ENCODE results near the gene AP1AR. TPM values are rescaled to one million over a fixed set of nuclear protein-coding genes. Genes with fewer than 3 reads are reported as not detected.

AP1AR gene
- total and polyA plus RNA-seq, 9 donors = 10.5 to 14.0 (median 11.5) TPM

DNA sequence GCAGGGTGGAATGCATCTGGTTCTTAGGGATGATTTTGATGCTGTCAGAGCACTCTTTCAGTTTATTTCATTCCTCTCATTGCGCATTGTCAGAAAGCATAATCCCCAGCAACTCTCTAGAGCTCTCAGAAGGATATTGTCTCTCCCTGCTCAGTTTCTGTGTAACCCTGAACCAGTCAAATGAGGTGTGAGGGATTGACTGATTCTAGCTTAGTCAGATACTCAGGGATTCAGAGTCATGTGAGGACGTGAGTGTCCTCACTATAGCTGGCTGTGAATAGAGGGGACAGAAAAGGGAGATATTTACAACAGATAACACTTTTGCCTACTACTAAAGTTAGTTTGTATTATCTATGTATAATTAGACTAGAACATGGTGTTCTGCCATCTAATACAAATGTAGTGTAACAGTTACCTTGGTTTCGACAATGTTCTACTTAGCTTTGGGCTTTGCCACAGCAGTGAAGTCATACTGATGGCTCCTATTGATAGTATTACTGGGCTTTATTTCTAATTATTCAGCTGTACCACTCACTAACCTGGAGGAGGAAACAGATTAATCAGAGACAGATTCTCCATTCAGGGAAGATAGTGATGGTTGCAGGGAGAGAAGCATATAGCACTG lies 19.5 kb downstream of the AP1AR start:
- Histone ChIP-seq H3K4me3 (ENCODE audit: low read length) (no peak overlapping the region), H3K27ac (ENCODE audit: low read length) (no peak overlapping the region), H3K27me3 (ENCODE audit: control insufficient read depth, insufficient read depth, low read length) (no peaks in the 10 kb centered on the region), H3K9me3 (replicated peaks; ENCODE audit: control insufficient read depth, low read depth, low read length) (no peaks in the 10 kb centered on the region), H3K4me1 (ENCODE audit: control insufficient read depth, insufficient read depth, low read length) (no peaks in the 10 kb centered on the region), H3K36me3 (ENCODE audit: control insufficient read depth, insufficient read depth, low read length) (no peaks in the 10 kb centered on the region)
- DNase-seq = no peak
- no CpG with 5 or more reads among the region's 3 CpGs for WGBS (ENCODE audit: insufficient coverage)

DNA sequence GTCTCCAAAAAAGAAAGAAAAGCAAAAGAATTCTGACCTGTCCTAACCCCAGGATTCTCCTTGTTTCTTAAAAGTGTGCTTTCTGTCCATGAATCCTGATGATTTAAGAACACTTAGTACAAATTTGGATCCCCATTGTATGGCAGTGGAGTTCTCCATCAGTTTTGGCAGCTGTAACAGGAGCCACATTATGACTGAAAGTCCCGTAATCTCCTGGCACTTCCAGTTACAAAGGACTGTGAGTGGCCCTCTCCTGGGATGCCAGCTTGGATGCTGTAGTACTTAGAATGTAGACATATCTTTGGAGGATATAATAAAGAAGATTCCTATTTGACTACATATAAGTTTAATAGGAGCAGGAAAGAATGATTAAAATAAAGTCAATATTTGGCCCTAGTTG lies 20.6 kb downstream of the AP1AR start:
- no peaks in the 10 kb centered on the region for H3K4me1 ChIP-seq (ENCODE audit: control insufficient read depth, insufficient read depth, low read length)
- no peaks in the 10 kb centered on the region for H3K9me3 ChIP-seq (replicated peaks; ENCODE audit: control insufficient read depth, low read depth, low read length)
- H3K27ac ChIP-seq (ENCODE audit: low read length) = no peak overlapping the region
- WGBS (ENCODE audit: insufficient coverage) = no CpG with 5 or more reads among the region's 1 CpG
- H3K36me3 ChIP-seq (ENCODE audit: control insufficient read depth, insufficient read depth, low read length) = no peaks in the 10 kb centered on the region
- no peak for DNase-seq
- no peak overlapping the region for H3K4me3 ChIP-seq (ENCODE audit: low read length)
- H3K27me3 ChIP-seq (ENCODE audit: control insufficient read depth, insufficient read depth, low read length) = no peaks in the 10 kb centered on the region

DNA sequence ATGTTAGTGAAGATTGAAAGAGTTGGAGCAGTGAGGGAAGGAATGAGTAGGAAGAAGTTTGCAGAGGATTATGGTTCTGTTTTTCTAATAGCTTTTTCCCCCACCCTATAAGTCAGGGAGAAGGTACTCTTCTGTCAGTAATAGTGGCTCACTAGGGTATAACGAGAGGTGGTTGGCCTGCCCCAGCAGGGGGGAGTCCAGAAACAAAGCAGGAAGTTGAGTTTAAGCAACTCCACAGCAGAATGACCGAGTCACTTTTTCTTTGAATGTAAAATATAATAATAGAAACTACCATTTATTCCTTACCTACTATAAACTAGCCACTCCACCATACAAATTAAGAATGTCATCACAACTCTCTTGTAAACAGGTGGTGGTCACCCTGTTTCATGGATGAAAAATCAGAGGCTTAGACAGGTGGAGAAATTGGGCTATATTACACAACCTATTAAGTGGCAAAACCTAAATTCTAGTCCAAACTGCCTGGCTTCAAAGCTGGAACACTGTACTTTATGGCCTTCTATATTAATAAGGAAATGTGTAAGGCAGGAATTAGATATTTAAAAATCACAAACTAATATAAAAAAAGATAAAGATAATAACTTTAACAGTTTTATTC lies 21.9 kb downstream of the AP1AR start:
- no peak for DNase-seq
- Histone ChIP-seq H3K27me3 (ENCODE audit: control insufficient read depth, insufficient read depth, low read length) (no peaks in the 10 kb centered on the region), H3K9me3 (replicated peaks; ENCODE audit: control insufficient read depth, low read depth, low read length) (no peaks in the 10 kb centered on the region), H3K4me3 (ENCODE audit: low read length) (no peak overlapping the region), H3K27ac (ENCODE audit: low read length) (no peak overlapping the region), H3K36me3 (ENCODE audit: control insufficient read depth, insufficient read depth, low read length) (no peaks in the 10 kb centered on the region), H3K4me1 (ENCODE audit: control insufficient read depth, insufficient read depth, low read length) (no peaks in the 10 kb centered on the region)
- WGBS (ENCODE audit: insufficient coverage) = no CpG with 5 or more reads among the region's 2 CpGs

DNA sequence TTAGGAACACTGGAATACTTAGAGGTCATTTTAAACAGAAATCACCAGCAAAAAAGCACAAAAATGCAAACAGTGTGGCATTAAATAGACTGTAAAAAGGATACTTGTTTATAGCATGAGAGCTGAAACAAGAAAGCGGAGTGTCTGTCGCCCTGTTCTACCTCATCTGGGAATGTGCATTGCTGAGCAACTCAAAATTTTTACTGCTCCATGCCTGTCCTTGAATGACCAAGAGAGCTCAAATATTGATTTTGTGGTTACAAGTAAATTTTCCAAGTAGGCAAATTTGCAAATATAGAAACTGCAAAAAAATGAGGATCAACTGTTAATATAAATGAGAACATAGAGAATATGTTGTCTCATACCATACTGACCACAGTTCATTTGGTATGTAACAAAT lies 25.5 kb downstream of the AP1AR start:
- H3K27ac ChIP-seq (ENCODE audit: low read length) = no peak overlapping the region
- H3K27me3 ChIP-seq (ENCODE audit: control insufficient read depth, insufficient read depth, low read length) = no peaks in the 10 kb centered on the region
- H3K4me1 ChIP-seq (ENCODE audit: control insufficient read depth, insufficient read depth, low read length) = no peaks in the 10 kb centered on the region
- peaks cover 9% of the 10 kb centered on the region for H3K36me3 ChIP-seq (ENCODE audit: control insufficient read depth, insufficient read depth, low read length)
- H3K9me3 ChIP-seq (replicated peaks; ENCODE audit: control insufficient read depth, low read depth, low read length) = no peaks in the 10 kb centered on the region
- 100% methylated on average over 1 of the region's 2 CpGs for WGBS (ENCODE audit: insufficient coverage)
- H3K4me3 ChIP-seq (ENCODE audit: low read length) = no peak overlapping the region
- DNase-seq = no peak

DNA sequence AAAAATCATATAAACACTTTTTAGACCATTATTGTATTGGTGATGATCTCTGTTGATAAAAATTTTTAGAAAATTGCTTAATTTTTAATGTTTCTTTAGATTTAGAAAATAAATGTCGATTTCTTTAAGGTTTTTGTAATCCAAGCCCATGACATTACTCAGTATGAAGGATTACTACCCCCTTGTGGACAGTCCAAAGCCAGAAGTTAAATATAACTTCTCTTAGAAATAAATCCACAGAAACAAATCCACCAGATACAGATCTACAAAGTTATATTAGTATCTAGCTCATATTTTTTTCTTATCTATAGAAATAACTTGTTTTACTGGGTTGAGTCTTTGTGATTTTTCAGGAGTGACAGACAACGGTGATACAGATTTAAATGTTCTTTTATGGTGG lies 35.2 kb downstream of the AP1AR start:
- Histone ChIP-seq H3K36me3 (ENCODE audit: control insufficient read depth, insufficient read depth, low read length) (peaks cover 3% of the 10 kb centered on the region), H3K4me1 (ENCODE audit: control insufficient read depth, insufficient read depth, low read length) (no peaks in the 10 kb centered on the region), H3K4me3 (ENCODE audit: low read length) (no peak overlapping the region), H3K27ac (ENCODE audit: low read length) (no peak overlapping the region), H3K9me3 (replicated peaks; ENCODE audit: control insufficient read depth, low read depth, low read length) (no peaks in the 10 kb centered on the region), H3K27me3 (ENCODE audit: control insufficient read depth, insufficient read depth, low read length) (no peaks in the 10 kb centered on the region)
- DNase-seq = peak; percentile 49
- WGBS (ENCODE audit: insufficient coverage) = no CpG with 5 or more reads among the region's 2 CpGs

DNA sequence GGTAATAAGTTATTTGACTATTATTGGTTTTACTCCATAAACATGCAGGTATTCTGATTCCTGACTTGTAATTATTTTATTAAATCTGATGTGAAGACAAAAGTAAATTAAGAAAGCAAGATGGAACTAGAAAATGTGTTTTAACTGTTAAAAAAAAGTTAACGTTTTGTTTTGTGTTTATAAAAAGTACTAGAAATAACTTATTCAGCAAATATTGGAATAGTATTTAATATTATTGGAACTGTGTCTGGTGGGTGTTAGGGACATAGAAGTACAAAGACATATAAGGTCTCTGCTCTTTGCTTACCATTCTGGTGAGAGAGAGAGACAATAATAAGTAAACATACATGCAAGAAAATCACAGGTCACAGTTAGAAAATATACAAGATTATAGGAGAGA lies 38.5 kb downstream of the AP1AR start:
- DNase-seq = no peak
- H3K27me3 ChIP-seq (ENCODE audit: control insufficient read depth, insufficient read depth, low read length) = no peaks in the 10 kb centered on the region
- peaks cover 1% of the 10 kb centered on the region for H3K36me3 ChIP-seq (ENCODE audit: control insufficient read depth, insufficient read depth, low read length)
- H3K4me3 ChIP-seq (ENCODE audit: low read length) = no peak overlapping the region
- no peaks in the 10 kb centered on the region for H3K4me1 ChIP-seq (ENCODE audit: control insufficient read depth, insufficient read depth, low read length)
- H3K27ac ChIP-seq (ENCODE audit: low read length) = no peak overlapping the region
- H3K9me3 ChIP-seq (replicated peaks; ENCODE audit: control insufficient read depth, low read depth, low read length) = no peaks in the 10 kb centered on the region
- WGBS (ENCODE audit: insufficient coverage) = no CpG with 5 or more reads among the region's 1 CpG

DNA sequence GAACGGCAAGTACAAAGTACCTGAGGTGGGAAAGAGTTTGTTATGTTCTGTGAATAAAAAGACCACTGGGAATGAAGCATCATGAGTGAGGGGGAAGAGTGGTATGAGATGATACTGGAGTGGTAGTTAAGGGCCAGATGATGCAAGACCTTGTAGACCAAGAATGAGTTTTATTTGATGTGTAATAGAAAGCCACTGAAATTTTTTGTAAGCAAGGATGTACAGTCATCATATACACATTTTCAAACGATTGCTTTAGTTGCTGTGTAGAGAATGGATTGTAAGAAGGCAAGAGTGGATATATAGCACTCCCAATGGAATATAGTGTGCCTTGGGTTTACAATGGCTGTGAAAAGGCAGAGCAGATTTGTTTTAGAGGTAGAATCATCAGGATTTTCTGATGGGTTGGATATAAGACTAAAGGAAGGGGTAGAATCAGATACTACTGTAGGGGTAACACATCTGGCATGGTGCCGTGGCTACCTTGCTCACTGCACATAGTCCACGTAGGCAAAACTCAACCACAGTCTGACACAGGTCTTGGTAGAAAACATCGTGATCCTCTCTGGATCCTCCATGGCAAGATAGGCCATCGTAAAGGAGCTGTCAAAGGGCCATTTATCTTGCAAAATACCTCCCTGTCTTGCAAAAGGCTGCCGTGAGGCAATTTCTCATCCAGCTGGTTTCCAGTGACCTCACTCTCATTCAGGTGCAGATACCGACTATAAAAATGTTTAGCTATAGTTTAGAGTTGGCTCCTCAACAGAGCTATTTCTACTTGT lies 39.2 kb downstream of the AP1AR start:
- Histone ChIP-seq H3K27me3 (ENCODE audit: control insufficient read depth, insufficient read depth, low read length) (no peaks in the 10 kb centered on the region), H3K36me3 (ENCODE audit: control insufficient read depth, insufficient read depth, low read length) (peaks cover 3% of the 10 kb centered on the region), H3K27ac (ENCODE audit: low read length) (no peak overlapping the region), H3K4me3 (ENCODE audit: low read length) (no peak overlapping the region), H3K4me1 (ENCODE audit: control insufficient read depth, insufficient read depth, low read length) (no peaks in the 10 kb centered on the region), H3K9me3 (replicated peaks; ENCODE audit: control insufficient read depth, low read depth, low read length) (no peaks in the 10 kb centered on the region)
- DNase-seq = no peak
- WGBS (ENCODE audit: insufficient coverage) = 88% methylated on average over 5 of the region's 8 CpGs

DNA sequence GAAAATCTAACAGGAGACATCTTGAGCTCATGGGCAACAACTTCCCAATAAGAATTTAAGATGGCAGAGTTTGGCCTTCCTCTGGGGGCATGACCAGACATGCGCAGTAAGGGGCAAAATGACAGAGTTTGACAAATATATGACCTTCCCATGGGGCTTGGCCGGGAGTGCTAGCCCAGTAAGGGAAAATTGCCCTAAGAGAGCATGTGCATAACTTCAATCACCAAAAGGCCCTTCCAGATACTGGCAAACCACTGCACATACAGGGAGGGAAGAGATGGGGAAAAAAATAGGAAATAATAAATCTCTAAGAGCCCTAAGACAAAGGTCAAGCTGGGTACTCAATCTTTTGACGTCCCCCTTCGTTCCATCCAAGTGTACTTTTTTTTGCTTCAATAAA lies 40.7 kb downstream of the AP1AR start:
- H3K27me3 ChIP-seq (ENCODE audit: control insufficient read depth, insufficient read depth, low read length) = no peaks in the 10 kb centered on the region
- peaks cover 10% of the 10 kb centered on the region for H3K36me3 ChIP-seq (ENCODE audit: control insufficient read depth, insufficient read depth, low read length)
- WGBS (ENCODE audit: insufficient coverage) = 100% methylated on average over 2 of the region's 4 CpGs
- no peak overlapping the region for H3K27ac ChIP-seq (ENCODE audit: low read length)
- no peak overlapping the region for H3K4me3 ChIP-seq (ENCODE audit: low read length)
- no peak for DNase-seq
- no peaks in the 10 kb centered on the region for H3K4me1 ChIP-seq (ENCODE audit: control insufficient read depth, insufficient read depth, low read length)
- no peaks in the 10 kb centered on the region for H3K9me3 ChIP-seq (replicated peaks; ENCODE audit: control insufficient read depth, low read depth, low read length)

DNA sequence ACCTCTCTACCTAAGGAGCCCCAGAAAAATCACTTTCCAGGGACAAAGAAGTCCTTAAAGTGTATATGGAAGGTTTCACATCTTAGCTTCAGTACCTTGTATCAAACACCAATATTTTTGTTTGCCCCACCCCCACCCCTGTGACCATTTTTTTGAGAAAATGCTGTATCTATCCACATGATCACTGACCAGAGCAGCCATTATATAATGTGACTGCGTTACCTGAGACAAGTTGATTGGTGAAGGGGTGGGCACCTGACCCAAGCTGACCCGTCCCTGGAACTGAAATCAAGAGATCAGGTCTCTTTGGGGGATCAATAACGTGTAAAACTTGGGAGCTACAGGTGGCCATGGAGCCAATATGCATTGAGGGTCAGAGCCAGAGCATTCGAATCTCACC lies 43.4 kb downstream of the AP1AR start:
- Histone ChIP-seq H3K4me1 (ENCODE audit: control insufficient read depth, insufficient read depth, low read length) (no peaks in the 10 kb centered on the region), H3K27ac (ENCODE audit: low read length) (no peak overlapping the region), H3K36me3 (ENCODE audit: control insufficient read depth, insufficient read depth, low read length) (peaks cover 11% of the 10 kb centered on the region), H3K27me3 (ENCODE audit: control insufficient read depth, insufficient read depth, low read length) (no peaks in the 10 kb centered on the region), H3K9me3 (replicated peaks; ENCODE audit: control insufficient read depth, low read depth, low read length) (no peaks in the 10 kb centered on the region), H3K4me3 (ENCODE audit: low read length) (no peak overlapping the region)
- no peak for DNase-seq
- 98% methylated on average over 3 of the region's 4 CpGs for WGBS (ENCODE audit: insufficient coverage)

DNA sequence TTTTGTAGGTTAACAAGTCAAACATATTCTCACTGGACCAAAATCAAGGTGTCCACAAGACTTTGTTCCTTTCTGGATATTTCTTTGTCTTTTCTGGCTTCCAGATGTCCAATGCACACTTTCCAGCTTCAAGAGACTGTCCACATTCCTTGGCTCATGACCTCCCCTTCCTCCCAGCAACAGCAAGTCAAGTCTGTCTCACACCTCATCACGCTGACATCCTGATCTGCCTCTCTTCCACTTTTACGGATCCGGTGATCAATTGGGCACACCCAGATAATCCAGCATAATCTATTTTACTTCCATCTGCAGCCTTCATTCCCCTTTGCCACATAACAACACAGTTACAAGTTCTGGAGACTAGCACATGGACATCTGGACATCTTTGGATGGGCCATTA lies 44.5 kb downstream of the AP1AR start:
- no peaks in the 10 kb centered on the region for H3K27me3 ChIP-seq (ENCODE audit: control insufficient read depth, insufficient read depth, low read length)
- H3K27ac ChIP-seq (ENCODE audit: low read length) = no peak overlapping the region
- no peaks in the 10 kb centered on the region for H3K9me3 ChIP-seq (replicated peaks; ENCODE audit: control insufficient read depth, low read depth, low read length)
- no peaks in the 10 kb centered on the region for H3K4me1 ChIP-seq (ENCODE audit: control insufficient read depth, insufficient read depth, low read length)
- DNase-seq = no peak
- 100% methylated on average over 3 of the region's 3 CpGs for WGBS (ENCODE audit: insufficient coverage)
- no peak overlapping the region for H3K4me3 ChIP-seq (ENCODE audit: low read length)
- peaks cover 11% of the 10 kb centered on the region for H3K36me3 ChIP-seq (ENCODE audit: control insufficient read depth, insufficient read depth, low read length)

Measured in muscle of leg (tissue), 11 donors.